ENCODE measurements around the gene OR4E1. TPM values are rescaled to one million over a fixed set of nuclear protein-coding genes. Genes with fewer than 3 reads are reported as not detected.
"Not testable (repeated sequence)": the region's sequence is repeated elsewhere in the genome, so short reads cannot be mapped to it uniquely, and the experiment has no call there.

Gene OR4E1
- total RNA-seq, 3 donors from 2014 or later (not counting 1 experiment from before 2014, with no cell fraction given) = not detected

- H3K36me3 Mint-ChIP-seq = no peaks in the 10 kb centered on the region
- Histone ChIP-seq H3K4me3 (ENCODE audit: low read length) (peak overlapping the region; percentile 22), H3K27me3 (ENCODE audit: control insufficient read depth, insufficient read depth, low read length) (peaks cover 2% of the 10 kb centered on the region), H3K9me3 (ENCODE audit: control insufficient read depth, insufficient read depth, low read length) (no peaks in the 10 kb centered on the region), H3K36me3 (ENCODE audit: control insufficient read depth, insufficient read depth, low read length) (no peaks in the 10 kb centered on the region), H3K4me1 (ENCODE audit: control insufficient read depth, insufficient read depth, low read length) (no peaks in the 10 kb centered on the region), H3K27ac (ENCODE audit: low read length) (no peak overlapping the region)
- no peak overlapping the region for H3K27ac Mint-ChIP-seq
- intact Hi-C loops (cut with micrococcal nuclease) = no loop called here
- no peak overlapping the region for H3K4me3 Mint-ChIP-seq
- ATAC-seq (no peak), DNase-seq (no peak)
- WGBS (ENCODE audit: insufficient coverage) = 58% methylated on average over 3 of the region's 3 CpGs
- H3K4me1 Mint-ChIP-seq = no peaks in the 10 kb centered on the region
- peaks cover 0 to 18% of the 10 kb centered on the region in 2 donors for H3K27me3 Mint-ChIP-seq (ENCODE audit: low read depth in 2 of 2)
- TF ChIP-seq CTCF (IDR thresholded peaks at IDR 0.05) = no peak
- no peaks in the 10 kb centered on the region for H3K9me3 Mint-ChIP-seq
Measured at GRCh38 chr14:21642683-21643082, 30.9 kb downstream of the OR4E1 start.

GRCh38 chr14:21634840-21635239, 38.8 kb downstream of the OR4E1 start, which contains the start of gene OR10G2:
TSS of gene OR10G2 (minus strand) at chr14:21634940. CDS start at chr14:21634842, 98 bp downstream.
- Mint-ChIP-seq H3K4me1 (no peaks in the 10 kb centered on the region), H3K27me3 (ENCODE audit: low read depth in 2 of 2) (peaks cover 0 to 8% of the 10 kb centered on the region in 2 donors), H3K27ac (no peak within 1 kb of the TSS), H3K36me3 (no peaks in the 10 kb centered on the region), H3K4me3 (no peak within 1 kb of the TSS), H3K9me3 (no peaks in the 10 kb centered on the region)
- ATAC-seq = no peak
- TF ChIP-seq CTCF (IDR thresholded peaks at IDR 0.05) = no peak
- H3K4me3 ChIP-seq (ENCODE audit: low read length) = no peak within 1 kb of the TSS
- WGBS (ENCODE audit: insufficient coverage) = 86% methylated on average over 4 of the region's 4 CpGs
- no peak for DNase-seq
- H3K27me3 ChIP-seq (ENCODE audit: control insufficient read depth, insufficient read depth, low read length) = no peaks in the 10 kb centered on the region
- intact Hi-C loops (cut with micrococcal nuclease) = no loop called here
- no peaks in the 10 kb centered on the region for H3K4me1 ChIP-seq (ENCODE audit: control insufficient read depth, insufficient read depth, low read length)
- H3K9me3 ChIP-seq (ENCODE audit: control insufficient read depth, insufficient read depth, low read length) = no peaks in the 10 kb centered on the region
- no peaks in the 10 kb centered on the region for H3K36me3 ChIP-seq (ENCODE audit: control insufficient read depth, insufficient read depth, low read length)
- H3K27ac ChIP-seq (ENCODE audit: low read length) = no peak within 1 kb of the TSS

GRCh38 chr14:21631084-21631483, 42.5 kb downstream of the OR4E1 start:
- H3K27ac Mint-ChIP-seq = no peak overlapping the region
- no peak for TF ChIP-seq CTCF (IDR thresholded peaks at IDR 0.05)
- no peak overlapping the region for H3K4me3 Mint-ChIP-seq
- H3K27me3 ChIP-seq (ENCODE audit: control insufficient read depth, insufficient read depth, low read length) = no peaks in the 10 kb centered on the region
- H3K4me3 ChIP-seq (ENCODE audit: low read length) = no peak overlapping the region
- ATAC-seq (no peak), DNase-seq (no peak)
- no peaks in the 10 kb centered on the region for H3K36me3 Mint-ChIP-seq
- no peaks in the 10 kb centered on the region for H3K4me1 ChIP-seq (ENCODE audit: control insufficient read depth, insufficient read depth, low read length)
- H3K36me3 ChIP-seq (ENCODE audit: control insufficient read depth, insufficient read depth, low read length) = no peaks in the 10 kb centered on the region
- H3K9me3 ChIP-seq (ENCODE audit: control insufficient read depth, insufficient read depth, low read length) = no peaks in the 10 kb centered on the region
- 36% methylated on average over 2 of the region's 3 CpGs for WGBS (ENCODE audit: insufficient coverage)
- no peaks in the 10 kb centered on the region for H3K4me1 Mint-ChIP-seq
- intact Hi-C loops (cut with micrococcal nuclease) = no loop called here
- H3K27me3 Mint-ChIP-seq (ENCODE audit: low read depth in 2 of 2) = peaks cover 11 to 13% of the 10 kb centered on the region in 2 donors
- H3K9me3 Mint-ChIP-seq = no peaks in the 10 kb centered on the region
- H3K27ac ChIP-seq (ENCODE audit: low read length) = no peak overlapping the region

GRCh38 chr14:21630503-21630902, 43.1 kb downstream of the OR4E1 start:
- WGBS (ENCODE audit: insufficient coverage) = 100% methylated on average over 1 of the region's 1 CpG
- DNase-seq; H3K27ac Mint-ChIP-seq; H3K36me3 Mint-ChIP-seq; H3K27ac ChIP-seq (ENCODE audit: low read length); H3K9me3 ChIP-seq (ENCODE audit: control insufficient read depth, insufficient read depth, low read length); intact Hi-C loops (cut with micrococcal nuclease); H3K36me3 ChIP-seq (ENCODE audit: control insufficient read depth, insufficient read depth, low read length); H3K4me1 Mint-ChIP-seq; H3K4me3 Mint-ChIP-seq; H3K27me3 ChIP-seq (ENCODE audit: control insufficient read depth, insufficient read depth, low read length); H3K4me1 ChIP-seq (ENCODE audit: control insufficient read depth, insufficient read depth, low read length); H3K4me3 ChIP-seq (ENCODE audit: low read length); H3K9me3 Mint-ChIP-seq; ATAC-seq: not testable (repeated sequence)
- H3K27me3 Mint-ChIP-seq (ENCODE audit: low read depth in 2 of 2) = peaks cover 11 to 19% of the 10 kb centered on the region in 2 donors
